Left renal pelvis (tissue), 4 donors: ENCODE results near the gene BCL7A. TPM values are rescaled to one million over a fixed set of nuclear protein-coding genes. Genes with fewer than 3 reads are reported as not detected.
"Not testable (repeated sequence)": the region's sequence is repeated elsewhere in the genome, so short reads cannot be mapped to it uniquely, and the experiment has no call there.

ENCODE experiments used
- DNase-seq, 4 donors: peaks; one replicate each; pipeline ENCODE4 v3.0.0-alpha.2; 2013; ENCODE audit warnings: low read depth in 4 of 4, low spot score in 3 of 4
- polyA plus RNA-seq, 4 donors: library from polyadenylated mRNA; unstranded; fragments of 120-200 nt; gene quantifications; one replicate each; pipeline ENCODE4 v1.2.1, GENCODE V29; 2013; ENCODE audit not compliant: insufficient read length in 4 of 4

Gene BCL7A
- polyA plus RNA-seq, 4 donors = 15.9 to 37.6 (median 35.0) TPM

GRCh38 chr12:122024132-122024785 is 2.6 kb downstream of the BCL7A start:
- DNase-seq = no peak

DNA sequence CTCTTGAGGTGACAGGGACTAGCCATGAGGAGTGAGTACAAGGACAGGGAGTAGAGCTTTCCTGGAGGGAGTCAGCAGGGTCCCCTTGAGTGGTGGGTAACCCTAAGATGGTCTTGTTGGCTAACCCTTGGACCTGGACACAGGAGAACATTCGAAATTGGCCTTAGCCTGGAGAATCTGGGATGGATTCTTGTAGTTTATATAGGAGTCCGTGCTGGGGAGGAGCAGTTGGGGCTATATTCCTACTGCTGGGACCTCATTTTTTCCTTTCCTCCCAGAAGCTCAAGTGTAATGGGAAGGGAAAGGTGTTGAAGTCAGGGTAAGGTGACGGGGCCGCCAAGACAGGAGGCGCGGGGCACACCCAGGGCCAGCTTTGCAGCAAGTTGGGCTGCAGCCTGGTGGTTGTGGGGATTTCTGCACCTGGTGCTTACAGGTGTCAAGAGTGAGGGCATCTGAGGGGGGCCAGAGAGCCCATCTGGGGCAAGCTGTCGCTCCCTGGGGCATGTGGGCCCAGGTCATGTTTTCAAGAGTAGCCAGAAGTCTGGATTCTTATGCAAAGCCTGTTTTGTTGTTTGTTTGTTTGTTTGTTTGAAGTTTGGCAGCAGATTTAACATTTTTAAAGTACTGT is 5.1 kb downstream of the BCL7A start:
- no peak for DNase-seq

DNA sequence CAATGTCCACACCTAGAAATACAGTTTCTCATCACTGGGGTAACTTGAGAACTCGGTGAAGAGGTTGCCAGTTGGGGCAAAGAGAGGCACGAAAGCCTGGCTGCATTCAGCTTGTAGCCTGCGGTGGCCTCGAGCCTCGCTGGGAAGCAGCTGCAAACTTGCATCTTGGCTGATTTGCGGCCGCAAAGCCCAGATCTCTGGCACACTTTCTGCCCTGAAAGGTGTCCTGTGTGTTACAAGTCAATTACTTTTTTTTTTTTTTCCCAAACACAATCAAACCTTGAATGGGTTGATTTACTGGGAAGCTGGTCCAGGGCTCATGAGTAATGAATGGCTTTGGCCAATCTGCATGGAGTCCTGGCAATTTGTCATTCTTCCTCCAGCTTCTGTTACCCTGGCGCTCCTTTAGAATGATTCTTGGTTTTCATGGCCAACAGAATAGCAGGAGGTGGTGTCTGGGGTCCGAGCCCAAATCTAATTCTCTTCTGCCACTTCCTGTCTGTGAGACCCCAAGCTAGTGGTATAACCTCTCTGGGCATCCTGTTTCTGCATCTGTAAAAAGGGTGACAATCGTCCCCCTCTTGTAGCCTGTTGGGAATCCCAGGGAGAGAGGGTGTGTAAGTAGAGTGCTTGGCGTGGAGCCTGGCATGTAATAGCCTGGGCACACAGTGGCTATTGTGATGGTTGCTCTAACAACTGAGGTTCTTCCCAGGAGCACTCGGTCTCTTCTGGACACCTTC is 6.7 kb downstream of the BCL7A start:
- no peak for DNase-seq

GRCh38 chr12:122028905-122029560 is 7.3 kb downstream of the BCL7A start:
- DNase-seq = no peak

DNA sequence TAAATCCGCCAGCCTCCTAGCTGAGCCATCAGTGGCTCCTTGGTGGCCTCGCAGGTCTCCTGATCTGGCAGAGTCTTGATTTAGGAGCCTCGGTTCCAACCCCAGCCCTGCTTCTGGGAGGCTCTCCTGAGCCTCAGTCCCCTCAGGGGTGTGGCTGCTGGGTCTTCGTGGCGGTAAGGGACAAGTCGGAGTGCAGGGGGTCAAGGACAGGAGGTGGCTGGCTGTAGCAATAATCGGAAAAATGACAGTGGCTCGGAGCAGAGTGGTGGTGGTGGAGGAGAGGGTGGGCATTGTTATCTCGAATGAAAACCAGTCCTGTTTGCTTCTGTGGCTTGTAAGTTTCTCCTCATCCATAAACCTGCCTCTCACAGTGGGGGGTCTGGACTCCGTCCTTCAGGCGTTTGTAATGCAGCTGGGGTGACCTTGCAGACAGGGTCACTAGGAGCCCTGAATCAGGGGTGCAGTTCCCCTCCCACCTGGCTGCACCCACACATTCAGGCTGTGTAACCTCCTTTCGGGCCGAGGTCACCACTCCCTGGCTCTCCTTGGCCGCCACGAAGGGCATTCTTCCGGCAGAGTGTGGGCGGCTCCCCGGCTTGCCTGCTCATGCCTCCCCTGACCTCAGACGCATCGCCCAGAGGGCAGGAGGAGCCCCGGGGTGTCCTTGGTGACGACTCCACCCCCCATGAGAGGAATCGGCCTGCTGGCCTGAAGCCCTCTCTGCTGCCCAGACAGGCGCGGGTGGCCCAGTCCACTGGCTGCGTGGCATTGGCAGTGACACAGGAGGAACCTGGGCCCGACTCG is 8.1 kb downstream of the BCL7A start:
- no peak for DNase-seq

DNA sequence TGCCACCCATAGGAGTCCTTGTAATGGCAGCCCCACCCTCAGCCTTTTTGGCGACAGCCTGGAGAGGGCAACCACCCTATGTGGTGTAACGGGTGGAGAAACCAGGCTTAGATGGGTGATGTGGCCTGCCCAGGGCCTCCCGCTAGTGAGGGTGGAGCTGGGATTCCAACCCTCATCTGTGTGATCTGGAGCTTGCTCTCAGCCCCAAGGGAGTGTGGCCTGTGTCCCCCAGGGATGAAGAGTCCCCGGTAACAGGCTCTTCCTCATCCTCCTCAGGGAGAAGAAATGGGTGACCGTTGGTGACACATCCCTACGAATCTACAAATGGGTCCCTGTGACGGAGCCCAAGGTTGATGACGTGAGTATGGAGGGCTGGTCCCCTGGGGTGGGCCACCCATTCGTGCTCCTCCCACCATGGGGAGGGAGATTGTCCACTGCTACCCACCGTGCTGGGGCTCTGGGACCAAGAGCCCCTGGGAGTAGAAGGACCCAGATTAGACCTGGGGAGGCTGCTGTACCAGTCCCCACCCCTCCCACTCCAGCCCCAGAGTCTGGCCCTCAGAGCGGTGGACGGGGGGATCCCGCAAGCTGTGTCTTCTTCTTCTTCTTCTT is 8.8 kb downstream of the BCL7A start:
- DNase-seq = no peak

- no peak for DNase-seq
Observed at GRCh38 chr12:122031342-122032216, 9.9 kb downstream of the BCL7A start.

DNA sequence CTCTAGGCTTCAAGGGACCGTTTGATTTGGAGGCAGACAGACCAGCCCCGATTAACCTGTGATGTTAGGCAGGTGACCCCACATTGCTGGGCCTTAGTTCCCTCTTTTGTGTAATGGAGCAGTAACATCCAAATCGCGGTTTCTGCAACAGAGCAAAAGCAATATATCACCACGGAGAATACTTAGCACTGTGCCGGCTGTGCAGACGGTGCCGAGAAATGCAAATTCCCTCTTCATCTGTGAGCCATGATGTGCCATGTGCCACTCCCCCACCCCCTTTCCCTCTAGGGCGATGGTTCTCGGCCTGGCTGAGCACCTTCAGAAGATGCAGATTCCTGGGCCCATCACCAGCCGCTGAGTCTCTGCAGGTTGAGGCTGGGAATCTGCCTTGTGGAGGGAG is 10.9 kb downstream of the BCL7A start:
- DNase-seq = no peak

DNA sequence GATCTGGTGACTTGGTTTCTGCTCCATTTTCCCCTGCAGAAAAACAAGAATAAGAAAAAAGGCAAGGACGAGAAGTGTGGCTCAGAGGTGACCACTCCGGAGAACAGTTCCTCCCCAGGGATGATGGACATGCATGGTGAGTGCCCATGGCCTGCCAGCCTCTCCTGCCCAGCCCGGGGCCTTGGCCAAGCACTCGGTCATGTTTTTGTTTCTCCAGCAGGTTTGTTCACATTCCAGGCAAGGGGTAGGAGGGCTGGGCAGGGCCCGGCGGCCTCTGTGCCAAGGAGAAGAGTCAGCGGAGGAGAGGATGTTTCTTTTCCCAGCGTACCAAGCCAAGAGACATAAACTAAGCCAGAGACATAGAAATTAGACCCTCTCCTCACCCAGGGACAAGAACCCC is 13.6 kb downstream of the BCL7A start:
- DNase-seq = no peak

GRCh38 chr12:122036153-122036552 is 14.5 kb downstream of the BCL7A start:
- no peak for DNase-seq

DNA sequence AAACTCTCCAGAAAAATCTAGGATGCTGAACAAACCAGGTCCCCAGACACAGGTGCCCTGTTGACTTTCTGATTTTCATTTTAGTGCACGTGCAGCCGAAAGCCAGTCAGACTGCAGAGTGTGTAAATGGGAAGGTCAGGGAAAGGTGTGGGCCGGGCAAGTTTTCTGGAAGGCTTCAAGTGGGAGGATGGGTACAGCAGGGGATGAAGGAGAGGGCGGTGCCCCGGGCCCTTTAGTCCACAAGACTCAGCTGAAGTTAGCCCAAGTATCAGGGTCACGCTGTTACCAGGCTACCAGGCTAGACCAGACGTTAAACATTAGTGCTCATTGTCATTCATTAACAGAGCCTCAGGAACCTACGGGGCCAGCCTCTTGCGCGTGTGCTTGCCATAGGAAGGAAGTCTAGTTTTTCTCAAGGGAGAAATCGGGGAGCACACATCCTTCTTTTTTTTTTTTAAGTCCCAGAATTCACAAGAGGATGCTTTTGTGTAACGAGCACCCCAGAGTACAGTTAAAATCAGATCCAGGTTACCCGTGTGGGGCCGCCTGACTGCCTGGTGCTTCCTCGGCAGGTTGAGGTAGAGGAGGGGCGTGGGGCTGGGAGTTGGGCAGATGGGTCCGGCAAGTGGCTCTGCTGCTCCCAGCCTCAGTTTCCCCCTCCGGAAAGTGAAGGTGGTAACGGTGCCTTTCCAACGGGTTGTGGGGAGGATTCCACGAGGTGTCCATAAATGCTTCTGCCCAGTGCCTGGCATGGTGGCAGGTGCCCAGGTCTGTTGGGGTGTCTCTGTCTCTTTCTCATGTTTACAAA is 19.1 kb downstream of the BCL7A start:
- no peak for DNase-seq

DNA sequence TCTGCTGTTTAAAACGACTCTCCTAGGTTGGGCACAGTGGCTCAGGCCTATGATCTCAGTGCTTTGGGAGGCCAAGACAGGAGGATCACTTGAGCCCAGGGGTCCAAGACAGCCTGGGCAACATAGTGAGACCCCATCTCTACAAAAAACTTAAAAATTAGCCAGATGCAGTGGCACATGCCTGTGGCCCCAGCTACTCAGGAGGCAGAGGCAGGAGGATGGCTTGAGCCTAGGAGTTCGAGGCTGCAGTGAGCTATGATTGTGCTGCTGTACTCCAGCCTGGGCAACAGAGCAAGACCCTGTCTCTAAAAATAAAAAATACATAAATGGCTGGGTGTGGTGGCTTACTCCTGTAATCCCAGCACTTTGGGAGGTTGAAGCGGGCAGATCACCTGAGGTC is 19.8 kb downstream of the BCL7A start:
- not testable (repeated sequence) for DNase-seq

DNA sequence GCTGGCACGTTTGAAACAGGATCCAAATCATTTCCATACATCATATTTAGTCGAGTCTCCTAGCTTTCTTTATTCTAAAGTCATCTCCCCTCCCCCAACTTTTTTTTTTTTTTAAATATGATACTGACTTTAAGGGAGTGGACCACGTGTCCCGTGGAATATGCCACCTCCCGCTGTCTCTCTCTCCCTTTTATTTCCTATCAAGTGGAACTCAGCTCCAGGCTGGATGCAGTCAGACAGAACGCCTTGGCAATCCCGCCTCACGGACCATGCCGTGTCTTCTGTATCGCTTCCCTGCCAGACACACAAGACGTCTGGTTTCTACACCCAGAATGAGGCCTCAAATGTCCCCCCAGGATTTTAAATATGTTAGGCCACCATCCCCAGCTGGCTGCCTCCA is 21.2 kb downstream of the BCL7A start:
- DNase-seq = no peak

DNA sequence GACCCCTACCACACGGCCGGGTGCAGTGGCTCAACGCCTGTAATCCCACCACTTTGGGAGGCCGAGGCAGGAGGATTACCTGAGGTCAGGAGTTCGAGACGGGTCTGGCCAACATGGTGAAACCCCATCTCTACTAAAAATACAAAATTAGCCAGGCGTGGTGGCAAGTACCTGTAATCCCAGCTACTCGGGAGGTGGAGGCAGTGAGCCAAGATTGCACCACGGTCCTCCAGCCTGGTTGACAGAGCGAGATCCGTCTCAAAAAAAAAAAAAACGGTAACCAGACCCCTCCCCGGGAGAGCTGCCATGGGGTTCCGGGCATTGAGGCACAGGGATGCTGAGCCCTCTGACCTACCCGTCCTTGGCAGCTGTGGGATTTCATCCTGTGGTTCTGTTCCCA is 21.8 kb downstream of the BCL7A start:
- no peak for DNase-seq

GRCh38 chr12:122045262-122045661 is 23.6 kb downstream of the BCL7A start:
- DNase-seq = no peak

- no peak for DNase-seq
Observed at GRCh38 chr12:122046145-122046544, 24.5 kb downstream of the BCL7A start.

DNA sequence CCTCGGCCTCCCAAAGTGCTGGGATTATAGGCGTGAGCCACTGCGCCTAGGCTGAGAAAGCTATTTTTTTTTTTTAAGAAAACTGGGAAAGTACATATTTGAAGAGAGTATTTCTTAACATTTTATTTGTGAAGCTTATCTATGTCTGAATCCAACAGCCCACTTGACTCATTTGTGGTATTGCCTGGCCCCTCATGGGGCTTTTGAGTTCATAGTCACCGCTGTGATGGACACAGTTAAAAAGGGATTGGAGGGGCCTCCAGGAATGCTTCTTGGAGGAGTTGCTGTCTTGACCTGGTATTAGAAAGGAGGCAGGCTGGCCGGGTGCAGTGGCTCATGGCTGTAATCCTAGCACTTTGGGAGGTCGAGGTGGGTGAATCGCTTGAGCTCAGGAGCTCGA is 26.5 kb downstream of the BCL7A start:
- DNase-seq = no peak

GRCh38 chr12:122049827-122050226 is 28.1 kb downstream of the BCL7A start:
- DNase-seq = no peak
